Sigmoid colon (tissue), 7 donors: ENCODE data around the gene PGPEP1. TPM values are rescaled to one million over a fixed set of nuclear protein-coding genes. Genes with fewer than 3 reads are reported as not detected.

Source experiments
- DNase-seq: peaks from one replicate; pipeline ENCODE4 v3.0.0-alpha.2; 2019
- H3K27ac ChIP-seq, 4 donors: fragments of 200-600 bp; sonication (generic); one replicate each; pipeline ENCODE4 v1.5.1; 2016 to 2019; ENCODE audit warnings: mild to moderate bottlenecking in 1 of 4
- H3K27me3 ChIP-seq, 3 donors: fragments of 200-600 bp; sonication (generic); one replicate each; pipeline ENCODE4 v1.5.1; 2019; ENCODE audit warnings: mild to moderate bottlenecking in 1 of 3
- H3K36me3 ChIP-seq, 4 donors: fragments of 200-600 bp; sonication (generic); one replicate each; pipeline ENCODE4 v1.5.1; 2016 to 2019
- H3K4me1 ChIP-seq, 4 donors: fragments of 200-600 bp; sonication (generic); one replicate each; pipeline ENCODE4 v1.5.1; 2017 to 2019
- H3K4me3 ChIP-seq, 4 donors: fragments of 200-600 bp; sonication (generic); one replicate each; pipeline ENCODE4 v1.5.1; 2017 to 2019; ENCODE audit warnings: mild to moderate bottlenecking in 2 of 4, moderate library complexity in 1 of 4
- H3K9me3 ChIP-seq, 4 donors: fragments of 200-600 bp in 3 of 4; sonication (generic) in 3 of 4; one replicate each; pipeline versions ENCODE4 v1.5.1 to v1.6.1; 2013 to 2019
- CTCF ChIP-seq, 4 experiments: fragments of 450-650 bp in 3 of 4; fragments of 200-600 bp in 1 of 4; IDR thresholded peaks; one replicate each; pipeline ENCODE4 v1.5.1; 2016 to 2019; ENCODE audit warnings: antibody characterized with exemption in 4 of 4, mild to moderate bottlenecking in 3 of 4, moderate library complexity in 2 of 4
- EP300 ChIP-seq, 4 donors: sonication (generic); formaldehyde crosslinking; IDR thresholded peaks; one replicate each; pipeline ENCODE4 v1.6.1; 2017; ENCODE audit warnings: antibody characterized with exemption in 4 of 4
- POLR2A ChIP-seq, 2 donors: fragments of 450-650 bp; IDR thresholded peaks; one replicate each; pipeline ENCODE4 v1.6.1; 2016; ENCODE audit warnings: antibody characterized with exemption in 2 of 2, mild to moderate bottlenecking in 2 of 2, moderate library complexity in 2 of 2
- POLR2AphosphoS5 ChIP-seq, 4 donors: sonication (generic); formaldehyde crosslinking; IDR thresholded peaks; one replicate each; pipeline ENCODE4 v1.6.1; 2017; ENCODE audit warnings: antibody characterized with exemption in 4 of 4
- WGBS, 2 donors: extraction: QIAGEN DNeasy Blood & Tissue Kit; methylation state at CpG; one replicate each; pipeline ENCODE4 v1.1.7; 2013; 5-methylcytosine and 5-hydroxymethylcytosine counted together
- intact Hi-C: fragments of 100-400 bp; cut with DNase I; formaldehyde crosslinking; loops from one replicate; pipeline ENCODE4 v1.15.1; 2023
- polyA plus RNA-seq, 3 donors: library from polyadenylated mRNA; stranded (reverse); fragments of 200-250 nt; gene quantifications; one replicate each; pipeline ENCODE4 v1.2.3, GENCODE V29; 2013
- total RNA-seq, 4 donors: library from RNA; depleted of rRNA; stranded (reverse); fragments of >200 nt; gene quantifications; one replicate each; pipeline ENCODE4 v1.1.0, GENCODE V29; 2016
- donor health status: healthy with polysubstance abuse.
- donor health status: Bipolar disorder and iron deficiency.
- donor health status: healthy.

The PGPEP1 gene
- total and polyA plus RNA-seq, 7 donors = 14.4 to 36.9 (median 16.9) TPM

GRCh38 chr19:18386543-18387271, 46.3 kb downstream of the PGPEP1 start:
- H3K9me3 ChIP-seq = peaks cover 0 to 5% (median 0%) of the 10 kb centered on the region in 4 donors
- DNase-seq = no peak

GRCh38 chr19:18388100-18388959, 47.9 kb downstream of the PGPEP1 start:
- Histone ChIP-seq H3K4me1 (peaks cover 0 to 20% (median 13%) of the 10 kb centered on the region in 4 donors), H3K36me3 (no peaks in the 10 kb centered on the region), H3K27ac (peak overlapping the region in 3 of 4 donors; percentile 22 to 48 (median 46)), H3K4me3 (peak overlapping the region in 3 of 4 donors; percentile 30 to 41 (median 36)), H3K27me3 (peaks cover 0 to 37% (median 2%) of the 10 kb centered on the region in 3 donors), H3K9me3 (peaks cover 0 to 5% (median 0%) of the 10 kb centered on the region in 4 donors)
- 4 to 6% methylated on average over 86 of the region's 86 CpGs for WGBS, 2 donors
- DNase-seq = peak; percentile 88
- peak; percentile 96 to 100 (median 98) for TF ChIP-seq CTCF (IDR thresholded peaks at IDR 0.05)
- TF ChIP-seq EP300 (IDR thresholded peaks at IDR 0.05) = no peak
- peak in 2 of 4 donors; percentile 27 to 38 for TF ChIP-seq POLR2AphosphoS5 (IDR thresholded peaks at IDR 0.05)
- intact Hi-C loops = loop anchor here (1.0 kb wide), 1 partner anchor 22 kb away; no protein-coding TSS in a partner anchor

More at GRCh38 chr19:18386543-18387271, 46.3 kb downstream of the PGPEP1 start:
- peaks cover 0 to 20% (median 13%) of the 10 kb centered on the region in 4 donors for H3K4me1 ChIP-seq
- H3K27me3 ChIP-seq = peaks cover 0 to 44% (median 6%) of the 10 kb centered on the region in 3 donors
- peak overlapping the region in 2 of 4 donors; percentile 39 to 40 for H3K27ac ChIP-seq
- H3K36me3 ChIP-seq = no peaks in the 10 kb centered on the region
- no peak for TF ChIP-seq EP300 (IDR thresholded peaks at IDR 0.05)
- TF ChIP-seq POLR2AphosphoS5 (IDR thresholded peaks at IDR 0.05) = no peak
- H3K4me3 ChIP-seq = peak overlapping the region in 3 of 4 donors; percentile 5 to 21 (median 14)
- WGBS, 2 donors = 20 to 66% methylated on average over 14 of the region's 14 CpGs
- intact Hi-C loops = no loop called here

GRCh38 chr19:18388960-18389725, 48.7 kb downstream of the PGPEP1 start:
- peaks cover 0 to 5% (median 0%) of the 10 kb centered on the region in 4 donors for H3K9me3 ChIP-seq
- no peak overlapping the region for H3K27ac ChIP-seq
- H3K4me3 ChIP-seq = peak overlapping the region in 2 of 4 donors; percentile 36 to 41
- peaks cover 0 to 20% (median 13%) of the 10 kb centered on the region in 4 donors for H3K4me1 ChIP-seq
- TF ChIP-seq POLR2A (IDR thresholded peaks at IDR 0.05) (no peak), CTCF (IDR thresholded peaks at IDR 0.05) (no peak), EP300 (IDR thresholded peaks at IDR 0.05) (no peak), POLR2AphosphoS5 (IDR thresholded peaks at IDR 0.05) (no peak)
- 86 to 87% methylated on average over 13 of the region's 13 CpGs for WGBS, 2 donors
- no peak for DNase-seq
- no peaks in the 10 kb centered on the region for H3K36me3 ChIP-seq
- peaks cover 0 to 32% (median 0%) of the 10 kb centered on the region in 3 donors for H3K27me3 ChIP-seq
- intact Hi-C loops = loop anchor here (1.0 kb wide), 1 partner anchor 21 kb away; no protein-coding TSS in a partner anchor

GRCh38 chr19:18389726-18390064, 49.3 kb downstream of the PGPEP1 start:
- H3K4me3 ChIP-seq = no peak overlapping the region
- peaks cover 0 to 20% (median 13%) of the 10 kb centered on the region in 4 donors for H3K4me1 ChIP-seq
- no peak overlapping the region for H3K27ac ChIP-seq
- H3K9me3 ChIP-seq = peaks cover 0 to 5% (median 0%) of the 10 kb centered on the region in 4 donors
- DNase-seq = no peak
- intact Hi-C loops = no loop called here
- H3K27me3 ChIP-seq = peaks cover 0 to 27% (median 0%) of the 10 kb centered on the region in 3 donors
- TF ChIP-seq POLR2AphosphoS5 (IDR thresholded peaks at IDR 0.05) (no peak), CTCF (IDR thresholded peaks at IDR 0.05) (no peak), POLR2A (IDR thresholded peaks at IDR 0.05) (no peak), EP300 (IDR thresholded peaks at IDR 0.05) (no peak)
- no peaks in the 10 kb centered on the region for H3K36me3 ChIP-seq
